GM23338 (cell line): ENCODE results near the gene RIOK1. TPM values are rescaled to one million over a fixed set of nuclear protein-coding genes. Genes with fewer than 3 reads are reported as not detected.

Source experiments
- ATAC-seq: fragments of 200-7000 bp; cut with Tn5 transposase; 3 replicates; pipeline ENCODE4 v1.9.1; 2020
- DNase-seq: peaks from one replicate; pipeline ENCODE4 v3.0.0-alpha.2; 2015; ENCODE audit warnings: low spot score
- H2AFZ ChIP-seq: fragments of 200-600 bp; sonication (generic); 2 replicates; pipeline ENCODE4 v1.8.0; 2016; ENCODE audit warnings: antibody characterized with exemption, mild to moderate bottlenecking, moderate library complexity
- H3F3A ChIP-seq: fragments of 200-600 bp; sonication (generic); replicated peaks from 2 replicates; pipeline ENCODE4 v1.8.0; 2017; ENCODE audit warnings: antibody characterized with exemption, mixed run types, low read depth
- H3K27ac ChIP-seq: fragments of 200-600 bp; sonication (generic); 2 replicates; pipeline ENCODE4 v1.6.1; 2016; ENCODE audit warnings: low read depth
- H3K27me3 ChIP-seq: fragments of 200-600 bp; sonication (generic); 2 replicates; pipeline ENCODE4 v1.8.0; 2016; ENCODE audit warnings: mild to moderate bottlenecking, mixed run types, moderate library complexity; ENCODE audit not compliant: insufficient read depth
- H3K36me3 ChIP-seq: fragments of 200-600 bp; sonication (generic); 2 replicates; pipeline ENCODE4 v1.8.0; 2016; ENCODE audit warnings: mild to moderate bottlenecking; ENCODE audit not compliant: insufficient read depth
- H3K4me1 ChIP-seq: fragments of 200-600 bp; sonication (generic); 2 replicates; pipeline ENCODE4 v1.8.0; 2016; ENCODE audit warnings: mild to moderate bottlenecking, moderate library complexity; ENCODE audit not compliant: insufficient read depth
- H3K4me2 ChIP-seq: fragments of 200-600 bp; sonication (generic); 2 replicates; pipeline ENCODE4 v1.7.1; 2017; ENCODE audit warnings: mixed run types
- H3K4me3 ChIP-seq: fragments of 200-600 bp; sonication (generic); 2 replicates; pipeline ENCODE4 v1.6.1; 2016; ENCODE audit warnings: mixed run types
- H3K79me2 ChIP-seq: fragments of 200-600 bp; sonication (generic); replicated peaks from 2 replicates; pipeline ENCODE4 v1.8.0; 2017; ENCODE audit warnings: mild to moderate bottlenecking; ENCODE audit not compliant: insufficient read depth
- H3K9me2 ChIP-seq: fragments of 200-600 bp; sonication (generic); 2 replicates; pipeline ENCODE4 v1.8.0; 2017; ENCODE audit not compliant: insufficient read depth
- H4K20me1 ChIP-seq: fragments of 200-600 bp; sonication (generic); replicated peaks from 2 replicates; pipeline ENCODE4 v1.8.0; 2017; ENCODE audit warnings: mild to moderate bottlenecking; ENCODE audit not compliant: insufficient read depth
- H3K27ac Mint-ChIP-seq: 2 replicates; pipeline ENCODE4 v1.8.0; 2020; ENCODE audit warnings: inconsistent platforms, mild to moderate bottlenecking, moderate library complexity, mixed read lengths
- H3K27me3 Mint-ChIP-seq: 3 replicates; pipeline ENCODE4 v1.8.0; 2022; ENCODE audit warnings: low read depth, mild to moderate bottlenecking, moderate library complexity, mixed read lengths, inconsistent platforms; ENCODE audit not compliant: insufficient read depth, poor library complexity
- H3K36me3 Mint-ChIP-seq: 3 replicates; pipeline ENCODE4 v1.8.0; 2021; ENCODE audit warnings: low read depth, mild to moderate bottlenecking, inconsistent platforms, moderate library complexity, mixed read lengths
- H3K4me1 Mint-ChIP-seq: 3 replicates; pipeline ENCODE4 v1.8.0; 2020; ENCODE audit warnings: mild to moderate bottlenecking, inconsistent platforms, mixed read lengths
- H3K4me3 Mint-ChIP-seq: 3 replicates; pipeline ENCODE4 v1.8.0; 2021; ENCODE audit warnings: moderate library complexity, mild to moderate bottlenecking, inconsistent platforms, mixed read lengths
- H3K9me3 Mint-ChIP-seq: 3 replicates; pipeline ENCODE4 v1.8.0; 2020; ENCODE audit warnings: moderate library complexity, mild to moderate bottlenecking, inconsistent platforms, mixed read lengths
- CREB1 ChIP-seq: fragments of 250-450 bp; sonication (Bioruptor Pico); IDR thresholded peaks from 2 replicates; pipeline ENCODE4 v1.5.0; 2020; ENCODE audit warnings: low read depth, mild to moderate bottlenecking, moderate library complexity
- CTCF ChIP-seq, 2 experiments: fragments of 200-600 bp in 1 of 2; sonication (generic) in 1 of 2; conservative IDR thresholded peaks; 2 replicates each; pipeline versions ENCODE4 v1.5.1 to v1.6.1; 2016 to 2017; ENCODE audit warnings: antibody characterized with exemption in 2 of 2, low read depth in 2 of 2, mild to moderate bottlenecking in 2 of 2, moderate library complexity in 1 of 2
- ETS1 ChIP-seq: IDR thresholded peaks from 2 replicates; pipeline ENCODE4 v1.6.1; 2016; ENCODE audit warnings: antibody characterized with exemption
- EZH2 ChIP-seq: fragments of 200-600 bp; sonication (generic); IDR thresholded peaks from one replicate; pipeline ENCODE4 v1.8.0; 2017; ENCODE audit warnings: antibody characterized with exemption, mild to moderate bottlenecking, low read depth; ENCODE audit not compliant: unreplicated experiment
- EZH2phosphoT487 ChIP-seq: fragments of 200-600 bp; sonication (generic); IDR thresholded peaks from one replicate; pipeline ENCODE4 v1.8.1; 2018; ENCODE audit warnings: antibody characterized with exemption; ENCODE audit not compliant: unreplicated experiment
- JUNB ChIP-seq: IDR thresholded peaks from one replicate; pipeline ENCODE4 v1.6.1; 2016; ENCODE audit warnings: antibody characterized with exemption; ENCODE audit not compliant: unreplicated experiment
- NANOG ChIP-seq: IDR thresholded peaks from 2 replicates; pipeline ENCODE4 v1.6.1; 2016; ENCODE audit warnings: antibody characterized with exemption, borderline replicate concordance
- POLR2AphosphoS5 ChIP-seq: IDR thresholded peaks from 2 replicates; pipeline ENCODE4 v1.6.1; 2016; ENCODE audit warnings: antibody characterized with exemption, low read depth
- REST ChIP-seq: IDR thresholded peaks from one replicate; pipeline ENCODE4 v1.6.1; 2018; ENCODE audit warnings: antibody characterized with exemption; ENCODE audit not compliant: unreplicated experiment
- STAT1 ChIP-seq: IDR thresholded peaks from one replicate; pipeline ENCODE4 v1.6.1; 2016; ENCODE audit warnings: antibody characterized with exemption; ENCODE audit not compliant: unreplicated experiment
- ZNF114 ChIP-seq: fragments of 250-450 bp; sonication (Bioruptor Pico); IDR thresholded peaks from 2 replicates; pipeline ENCODE4 v1.5.0; 2020; ENCODE audit warnings: mild to moderate bottlenecking, moderate library complexity
- ZNF331 ChIP-seq: fragments of 250-450 bp; sonication (Bioruptor Pico); IDR thresholded peaks from 2 replicates; pipeline ENCODE4 v1.5.0; 2020; ENCODE audit warnings: low read depth, mild to moderate bottlenecking, moderate library complexity
- polyA plus RNA-seq: library from polyadenylated mRNA; unstranded; fragments of >200 nt; fragmentation: Nextera tagmentation; extraction: Ambion mirVana; gene quantifications from 2 replicates; pipeline ENCODE4 v1.2.1, GENCODE V29; 2016
- total RNA-seq: library from RNA; depleted of rRNA; stranded (reverse); fragments of >200 nt; shearing (Covaris generic); gene quantifications from 2 replicates; pipeline ENCODE4 v1.2.3, GENCODE V29; 2014

RIOK1 gene
- total and polyA plus RNA-seq, 2 experiments from 2014 or later, result 15.5 to 34.3 TPM

- TF ChIP-seq POLR2AphosphoS5 (no peak), STAT1 (no peak), ZNF114 (CRISPR knock-in tag) (no peak), CTCF (conservative IDR thresholded peaks at IDR 0.05; ENCODE audit: low read depth in 2 of 2) (no peak), EZH2phosphoT487 (no peak), ZNF331 (CRISPR knock-in tag) (no peak), EZH2 (no peak), ETS1 (no peak), JUNB (no peak), NANOG (no peak), CREB1 (CRISPR knock-in tag) (no peak)
These were observed 48.3 kb upstream of the RIOK1 start (continued) for GRCh38 chr6:7341271-7341670.

- Histone ChIP-seq H3F3A (no peaks in the 10 kb centered on the region), H3K4me2 (no peak overlapping the region), H2AFZ (no peak overlapping the region), H3K27me3 (no peaks in the 10 kb centered on the region), H4K20me1 (no peaks in the 10 kb centered on the region), H3K36me3 (no peaks in the 10 kb centered on the region), H3K79me2 (no peaks in the 10 kb centered on the region), H3K4me1 (no peaks in the 10 kb centered on the region), H3K27ac (no peak overlapping the region), H3K9me2 (0 out of 2 replicates have a peak, but pooled peaks cover 3% of the 10 kb centered on the region), H3K4me3 (no peak overlapping the region)
- peaks cover 3% of the 10 kb centered on the region for H3K27me3 Mint-ChIP-seq
- no peak for ATAC-seq
- H3K4me1 Mint-ChIP-seq, result peaks cover 3% of the 10 kb centered on the region
- no peak for DNase-seq
- peaks cover 4% of the 10 kb centered on the region; the same call in 1 of the 3 replicates for H3K9me3 Mint-ChIP-seq
- H3K36me3 Mint-ChIP-seq, result peaks cover 2% of the 10 kb centered on the region; the same call in 1 of the 3 replicates
- H3K4me3 Mint-ChIP-seq, result no peak overlapping the region
- H3K27ac Mint-ChIP-seq, result no peak overlapping the region
- TF ChIP-seq POLR2AphosphoS5 (no peak), REST (no peak), EZH2phosphoT487 (no peak), ETS1 (no peak), JUNB (no peak), ZNF114 (CRISPR knock-in tag) (no peak), NANOG (no peak), STAT1 (no peak)
These were observed 47.4 kb upstream of the RIOK1 start for GRCh38 chr6:7341989-7342742.
